ENCODE measurements around the gene LAMA5. TPM values are rescaled to one million over a fixed set of nuclear protein-coding genes. Genes with fewer than 3 reads are reported as not detected.

The LAMA5 gene
- total RNA-seq, 1 donor from 2014 or later: 90.5 TPM

- DNase-seq (ENCODE audit: low read depth): no peak
Measured at GRCh38 chr20:62405108-62405980, 38.2 kb upstream of the LAMA5 start.

DNA sequence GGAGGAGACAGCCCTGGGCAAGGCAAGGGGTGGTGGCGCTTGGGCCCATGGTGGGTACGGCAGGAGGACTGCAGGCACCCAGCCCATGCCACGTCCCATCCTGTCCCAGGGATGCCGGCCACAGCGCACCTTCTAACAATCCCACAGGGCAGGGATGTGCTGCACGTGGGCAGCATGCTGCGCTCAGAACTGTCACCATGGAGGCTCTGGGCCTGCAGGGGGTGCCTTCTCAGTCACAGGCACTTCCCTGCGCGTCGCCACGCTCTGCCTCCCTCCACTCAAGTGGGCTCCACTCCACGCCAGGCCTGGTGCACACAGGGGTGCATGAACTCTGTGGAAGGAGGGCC, 37.6 kb upstream of the LAMA5 start:
- no peak for DNase-seq (ENCODE audit: low read depth)

DNA sequence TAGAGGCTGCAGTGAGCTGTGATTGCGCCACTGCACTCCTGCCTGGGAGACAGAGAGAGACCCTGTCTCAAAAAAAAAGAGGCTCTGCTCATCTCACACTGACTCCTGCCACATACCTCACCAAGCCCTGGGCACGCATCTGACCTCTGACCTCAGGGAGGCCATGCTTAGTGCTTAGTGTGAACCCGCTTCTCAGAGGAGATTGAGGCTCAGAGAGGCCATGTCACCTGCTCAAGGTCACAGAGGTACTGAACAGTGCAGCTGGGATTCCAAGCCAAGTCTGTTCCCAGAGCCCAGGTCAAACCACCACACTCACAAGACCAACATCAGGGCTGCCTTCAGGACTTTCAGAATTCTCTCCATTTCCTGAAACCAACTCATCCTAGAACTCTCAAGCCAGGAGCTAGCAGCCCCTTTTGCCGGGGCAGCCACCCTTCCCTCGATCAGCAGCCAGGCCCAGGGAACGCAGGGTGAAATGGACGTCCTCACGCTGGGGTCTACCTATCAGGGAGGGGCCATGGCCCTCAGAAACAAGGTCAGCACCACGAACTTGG, 37.1 kb upstream of the LAMA5 start:
- no peak for DNase-seq (ENCODE audit: low read depth)

DNA sequence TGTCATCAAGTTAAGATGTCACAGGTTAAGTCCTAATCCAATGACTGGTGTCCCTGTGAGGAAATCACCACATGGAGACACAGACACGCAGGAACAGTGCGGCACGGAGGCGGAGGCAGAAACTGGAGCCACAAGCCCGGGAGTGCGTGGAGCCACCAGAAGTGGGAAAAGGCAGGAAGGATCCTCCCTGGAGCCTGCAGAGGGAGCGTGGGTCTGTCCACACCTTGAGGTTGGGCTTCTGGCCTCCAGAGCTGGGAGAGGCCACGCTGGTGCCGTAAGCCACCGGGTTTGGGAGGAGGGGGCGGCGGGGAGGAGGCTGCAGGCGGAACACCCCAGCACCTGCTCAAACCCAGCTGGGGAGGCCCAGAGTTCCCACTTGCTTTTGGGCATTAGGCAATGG, 36.2 kb upstream of the LAMA5 start:
- DNase-seq (ENCODE audit: low read depth): no peak

- DNase-seq (ENCODE audit: low read depth): no peak
Measured at GRCh38 chr20:62402456-62403150, 35.5 kb upstream of the LAMA5 start.

DNA sequence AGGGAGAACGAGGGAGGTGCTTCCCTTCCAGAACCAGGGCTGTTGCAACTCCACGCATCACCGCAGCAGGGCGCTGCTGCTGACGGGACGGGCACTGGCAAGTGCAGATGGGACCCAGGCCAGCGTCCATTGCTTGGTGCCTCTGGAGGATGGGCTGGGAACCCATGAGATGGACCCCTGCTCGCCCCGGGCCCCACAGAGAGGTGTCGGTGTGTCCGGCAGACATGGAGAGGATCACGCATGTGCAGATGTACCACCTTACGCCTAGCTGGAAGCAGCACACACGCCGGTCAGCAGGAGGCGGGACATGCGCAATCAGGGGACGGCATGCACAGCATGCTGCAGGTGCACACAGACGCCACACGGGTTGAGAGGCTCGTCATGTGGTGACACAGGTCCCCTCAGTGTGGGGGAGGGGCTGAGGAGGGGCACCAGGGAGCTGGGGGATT, 34.2 kb upstream of the LAMA5 start:
- DNase-seq (ENCODE audit: low read depth): no peak

GRCh38 chr20:62400541-62400940, 33.4 kb upstream of the LAMA5 start:
- no peak for DNase-seq (ENCODE audit: low read depth)

DNA sequence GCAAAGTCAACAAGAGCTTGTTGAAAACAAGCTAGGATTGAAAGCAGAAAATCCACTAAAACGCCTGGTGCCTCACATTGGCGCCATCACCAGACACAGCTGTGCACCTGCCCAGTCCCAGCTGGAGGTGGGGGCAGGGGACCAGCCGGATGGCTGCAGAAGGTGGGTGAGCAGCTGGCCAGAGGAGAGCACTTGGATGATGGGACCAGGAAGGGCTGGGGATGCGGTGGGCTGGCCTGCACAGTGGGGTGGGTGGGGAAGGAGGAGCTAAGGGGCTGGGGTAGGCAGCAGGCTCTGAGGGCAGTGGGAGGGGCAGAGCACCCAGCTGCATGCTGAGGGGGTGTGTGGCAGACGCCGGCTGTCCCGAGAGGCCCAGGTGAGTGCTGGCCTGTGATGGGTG, 32.9 kb upstream of the LAMA5 start:
- no peak for DNase-seq (ENCODE audit: low read depth)

DNA sequence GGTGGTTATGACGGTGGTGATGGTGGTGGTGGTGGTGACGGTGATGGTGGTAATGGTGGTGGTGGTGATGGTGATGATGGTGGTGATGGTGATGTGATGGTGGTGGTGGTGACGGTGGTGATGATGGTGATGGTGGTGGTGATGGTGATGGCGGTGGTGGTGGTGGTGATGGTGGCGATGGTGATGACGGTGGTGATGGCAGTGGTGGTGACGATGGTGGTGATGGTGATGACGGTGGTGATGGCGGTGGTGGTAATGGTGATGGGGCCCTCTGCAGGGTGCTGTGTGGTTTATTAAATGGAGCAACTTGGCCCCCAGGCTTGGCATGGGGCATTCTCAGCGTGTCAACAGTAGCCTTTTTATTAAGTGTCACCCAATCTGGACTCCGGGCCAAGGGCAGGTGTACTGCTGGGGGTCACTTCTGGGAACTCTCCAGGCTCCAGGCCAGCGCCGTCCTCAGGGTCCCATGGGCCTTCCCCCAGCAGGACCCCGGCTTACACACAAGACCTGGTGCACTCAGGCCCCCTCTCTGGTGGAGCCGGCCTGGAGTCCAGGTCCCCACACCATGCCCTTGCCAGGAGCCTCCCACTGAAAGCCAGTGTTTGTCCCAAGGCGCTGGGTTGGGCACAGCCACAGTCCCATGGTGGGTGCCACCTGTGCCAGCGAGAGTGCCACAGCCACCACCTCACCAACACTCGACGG, 31.2 kb upstream of the LAMA5 start:
- DNase-seq (ENCODE audit: low read depth): no peak

- DNase-seq (ENCODE audit: low read depth): no peak
Measured at GRCh38 chr20:62396367-62397239, 29.5 kb upstream of the LAMA5 start.

GRCh38 chr20:62395311-62396242, 28.5 kb upstream of the LAMA5 start:
- DNase-seq (ENCODE audit: low read depth): no peak

GRCh38 chr20:62394248-62395245, 27.4 kb upstream of the LAMA5 start:
- no peak for DNase-seq (ENCODE audit: low read depth)

DNA sequence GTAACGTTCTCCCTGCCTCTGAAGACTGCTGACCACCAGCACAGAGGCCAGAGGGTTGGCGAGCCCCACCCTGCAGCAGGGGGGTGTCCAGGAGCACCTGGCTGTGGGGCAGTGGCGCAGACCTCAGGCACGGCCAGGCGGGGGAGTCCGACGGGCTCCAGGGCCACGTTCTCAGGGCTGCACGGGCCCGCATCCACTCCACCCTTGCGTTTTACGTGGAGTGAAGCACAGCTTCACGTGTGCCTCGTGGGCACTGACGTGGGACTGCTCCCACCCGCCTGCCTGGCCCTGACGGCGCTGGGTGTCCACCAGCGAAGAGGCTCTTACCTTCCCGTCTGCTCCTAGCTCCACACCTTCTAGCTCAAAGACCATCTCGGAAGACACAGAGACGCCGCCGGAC, 26.7 kb upstream of the LAMA5 start:
- DNase-seq (ENCODE audit: low read depth): no peak

DNA sequence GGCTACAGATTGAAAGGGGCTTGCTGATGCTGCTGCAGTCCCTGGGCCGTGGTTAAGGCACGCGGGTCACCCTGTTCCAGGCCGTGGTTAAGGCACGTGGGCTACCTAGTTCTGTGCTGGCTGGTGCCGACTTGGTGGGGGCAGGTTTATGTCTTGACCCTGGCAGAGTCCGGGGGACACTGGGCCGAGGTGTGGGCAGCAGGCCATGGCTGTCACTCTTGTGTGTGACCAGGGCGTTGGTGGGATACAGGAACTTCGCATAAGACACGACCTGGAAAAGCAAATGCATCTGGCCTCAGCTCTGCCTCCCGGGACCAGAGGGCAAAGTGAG, 26.2 kb upstream of the LAMA5 start:
- DNase-seq (ENCODE audit: low read depth): no peak

DNA sequence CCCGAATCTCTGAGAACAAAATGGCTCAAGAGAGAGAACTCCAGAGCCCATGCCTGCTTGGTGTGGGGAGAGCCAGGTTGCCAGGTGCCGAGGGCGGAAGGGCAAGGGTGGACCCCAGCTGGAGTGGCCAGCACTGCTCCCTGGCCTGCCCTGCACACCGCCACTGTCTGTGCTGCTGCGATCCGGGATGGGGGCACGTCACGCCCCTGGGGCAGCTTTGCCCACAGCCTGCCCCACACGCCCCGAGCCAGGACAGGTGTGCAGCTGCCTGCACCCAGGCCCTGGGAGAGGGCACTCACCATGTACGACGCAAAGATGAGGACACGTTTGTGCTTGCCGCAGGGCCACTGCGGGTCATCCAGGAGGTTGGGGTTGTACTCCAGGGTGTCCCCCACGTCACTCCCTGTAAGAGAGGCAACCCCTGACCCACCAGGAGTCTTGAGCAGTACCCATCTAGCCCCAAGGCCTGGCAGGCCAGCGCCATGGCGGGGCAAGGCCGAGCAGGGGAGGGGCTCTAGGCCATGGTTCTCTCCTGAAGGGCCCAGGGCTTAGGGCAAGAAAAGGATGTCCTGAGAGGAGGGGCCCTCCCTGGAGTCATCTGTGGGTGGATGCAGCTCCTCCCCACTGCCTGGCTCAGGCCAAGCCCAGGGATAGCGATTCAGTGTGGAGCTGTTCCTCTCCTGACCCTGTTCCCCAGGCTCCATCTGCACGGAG, 25.7 kb upstream of the LAMA5 start:
- DNase-seq (ENCODE audit: low read depth): no peak

GRCh38 chr20:62392077-62392418, 24.9 kb upstream of the LAMA5 start:
- DNase-seq (ENCODE audit: low read depth): no peak

DNA sequence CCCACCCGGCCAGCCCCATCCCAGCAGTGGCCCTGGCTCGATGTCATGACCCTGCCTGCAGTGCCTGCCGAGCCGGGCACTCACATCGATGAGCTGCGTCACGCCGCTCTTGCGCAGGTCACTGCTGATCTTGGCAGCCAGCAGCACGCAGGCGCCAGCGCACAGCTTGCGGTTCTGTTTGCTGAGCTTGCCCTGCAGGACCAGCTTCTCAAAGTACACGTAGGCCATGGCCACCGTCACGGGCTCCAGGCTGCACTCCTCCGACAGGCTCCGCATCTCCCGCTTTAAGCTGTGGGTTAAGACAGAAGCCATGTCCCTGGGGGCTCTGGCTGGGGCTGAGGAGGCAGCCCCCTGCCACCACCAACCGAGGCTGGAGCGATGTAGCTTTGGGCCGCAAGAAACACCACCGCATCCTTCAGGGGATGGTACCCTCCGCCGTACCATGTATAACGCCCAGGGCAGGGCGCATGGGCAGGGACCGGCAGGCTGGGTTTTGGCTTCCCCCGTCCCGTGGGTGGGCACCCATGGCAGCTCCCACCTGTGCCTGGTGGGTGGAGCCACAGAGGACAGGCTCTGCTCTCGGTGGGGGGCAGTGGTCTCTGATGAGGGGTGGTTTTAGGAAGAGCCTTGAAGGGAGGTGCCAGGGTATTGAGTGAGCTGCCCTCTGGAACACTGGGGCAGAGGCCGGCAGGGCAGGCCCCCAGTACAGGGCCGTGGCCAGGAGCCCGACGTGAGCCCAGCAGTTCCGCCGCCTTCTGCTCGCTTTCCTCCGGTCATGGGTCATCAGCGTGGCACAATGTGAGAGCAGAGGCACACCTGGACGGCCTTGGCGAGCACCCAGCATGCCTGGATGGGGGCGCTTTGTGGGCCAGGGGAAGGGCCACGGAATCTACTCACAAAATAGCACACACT, 24.3 kb upstream of the LAMA5 start:
- DNase-seq (ENCODE audit: low read depth): no peak

All from myocyte (in vitro differentiated cells).